Measurements from ENCODE around the gene TMEM121.

Gene TMEM121

DNA sequence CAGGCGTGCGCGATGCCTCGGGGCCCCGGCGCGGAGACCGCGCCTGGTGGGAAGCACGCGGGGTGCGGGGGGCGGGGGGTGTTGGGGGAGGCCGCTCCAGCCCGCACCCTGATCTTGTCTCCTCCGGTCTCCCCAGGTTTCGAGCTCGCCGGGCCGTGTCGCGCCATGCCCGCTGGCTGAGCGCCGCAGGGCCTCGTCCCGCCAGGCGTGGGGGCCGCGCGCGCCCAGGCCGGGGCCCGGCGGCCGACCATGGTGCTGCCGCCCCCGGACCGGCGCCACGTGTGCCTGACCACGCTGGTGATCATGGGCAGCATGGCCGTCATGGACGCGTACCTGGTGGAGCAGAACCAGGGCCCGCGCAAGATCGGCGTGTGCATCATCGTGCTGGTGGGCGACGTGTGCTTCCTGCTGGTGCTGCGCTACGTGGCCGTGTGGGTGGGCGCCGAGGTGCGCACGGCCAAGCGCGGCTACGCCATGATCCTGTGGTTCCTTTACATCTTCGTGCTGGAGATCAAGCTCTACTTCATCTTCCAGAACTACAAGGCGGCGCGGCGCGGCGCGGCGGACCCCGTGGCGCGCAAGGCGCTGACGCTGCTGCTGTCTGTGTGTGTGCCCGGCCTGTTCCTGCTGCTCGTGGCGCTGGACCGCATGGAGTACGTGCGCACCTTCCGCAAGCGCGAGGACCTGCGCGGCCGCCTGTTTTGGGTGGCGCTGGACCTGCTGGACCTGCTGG lies 2.4 kb downstream of the TMEM121 start:
- H3K4me1 ChIP-seq (ENCODE audit: control insufficient read depth, low read length): peaks cover 46% of the 10 kb centered on the region
- peak overlapping the region; percentile 70 for H3K4me3 ChIP-seq (ENCODE audit: low read length)
- no peaks in the 10 kb centered on the region for H3K36me3 ChIP-seq (ENCODE audit: control insufficient read depth, low read length)
- H3K79me2 ChIP-seq (ENCODE audit: control insufficient read depth, low read length): no peaks in the 10 kb centered on the region
- peak overlapping the region; percentile 85 for H3K4me2 ChIP-seq (ENCODE audit: low read length)
- no peaks in the 10 kb centered on the region for H4K20me1 ChIP-seq (ENCODE audit: control insufficient read depth, insufficient read depth, low read depth, low read length)
- H3K9me2 ChIP-seq (replicated peaks; ENCODE audit: control insufficient read depth, low read length): no peaks in the 10 kb centered on the region
- peaks cover 53% of the 10 kb centered on the region for H3K27me3 ChIP-seq (ENCODE audit: control insufficient read depth, low read length)
- peaks cover 6% of the 10 kb centered on the region; the same call in 1 of the 2 replicates for H3F3A ChIP-seq (ENCODE audit: control insufficient read depth, insufficient read depth)
- no peak overlapping the region for H3K27ac ChIP-seq (ENCODE audit: low read depth, low read length)
- no peaks in the 10 kb centered on the region for H3K9me3 ChIP-seq (ENCODE audit: control insufficient read depth, insufficient read depth, low read length)
- TF ChIP-seq, protein P1, sequence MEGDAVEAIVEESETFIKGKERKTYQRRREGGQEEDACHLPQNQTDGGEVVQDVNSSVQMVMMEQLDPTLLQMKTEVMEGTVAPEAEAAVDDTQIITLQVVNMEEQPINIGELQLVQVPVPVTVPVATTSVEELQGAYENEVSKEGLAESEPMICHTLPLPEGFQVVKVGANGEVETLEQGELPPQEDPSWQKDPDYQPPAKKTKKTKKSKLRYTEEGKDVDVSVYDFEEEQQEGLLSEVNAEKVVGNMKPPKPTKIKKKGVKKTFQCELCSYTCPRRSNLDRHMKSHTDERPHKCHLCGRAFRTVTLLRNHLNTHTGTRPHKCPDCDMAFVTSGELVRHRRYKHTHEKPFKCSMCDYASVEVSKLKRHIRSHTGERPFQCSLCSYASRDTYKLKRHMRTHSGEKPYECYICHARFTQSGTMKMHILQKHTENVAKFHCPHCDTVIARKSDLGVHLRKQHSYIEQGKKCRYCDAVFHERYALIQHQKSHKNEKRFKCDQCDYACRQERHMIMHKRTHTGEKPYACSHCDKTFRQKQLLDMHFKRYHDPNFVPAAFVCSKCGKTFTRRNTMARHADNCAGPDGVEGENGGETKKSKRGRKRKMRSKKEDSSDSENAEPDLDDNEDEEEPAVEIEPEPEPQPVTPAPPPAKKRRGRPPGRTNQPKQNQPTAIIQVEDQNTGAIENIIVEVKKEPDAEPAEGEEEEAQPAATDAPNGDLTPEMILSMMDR (IDR thresholded peaks at IDR 0.05; ENCODE audit: low read depth, low read length, poor library complexity, severe bottlenecking): no peak
- no peak for TF ChIP-seq EZH2phosphoT487 (IDR thresholded peaks at IDR 0.05; ENCODE audit: borderline replicate concordance, low read length)

DNA sequence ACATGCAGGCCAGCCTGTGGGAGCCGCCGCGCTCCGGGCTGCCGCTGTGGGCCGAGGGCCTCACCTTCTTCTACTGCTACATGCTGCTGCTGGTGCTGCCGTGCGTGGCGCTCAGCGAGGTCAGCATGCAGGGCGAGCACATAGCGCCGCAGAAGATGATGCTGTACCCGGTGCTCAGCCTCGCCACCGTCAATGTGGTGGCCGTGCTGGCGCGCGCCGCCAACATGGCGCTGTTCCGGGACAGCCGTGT lies 2.9 kb downstream of the TMEM121 start:
- no peaks in the 10 kb centered on the region for H3K9me3 ChIP-seq (ENCODE audit: control insufficient read depth, insufficient read depth, low read length)
- H3K4me2 ChIP-seq (ENCODE audit: low read length): peak overlapping the region; percentile 85
- H3K36me3 ChIP-seq (ENCODE audit: control insufficient read depth, low read length): no peaks in the 10 kb centered on the region
- H3K27ac ChIP-seq (ENCODE audit: low read depth, low read length): no peak overlapping the region
- H3K27me3 ChIP-seq (ENCODE audit: control insufficient read depth, low read length): peaks cover 52% of the 10 kb centered on the region
- H3K9me2 ChIP-seq (replicated peaks; ENCODE audit: control insufficient read depth, low read length): no peaks in the 10 kb centered on the region
- peaks cover 4% of the 10 kb centered on the region; the same call in 1 of the 2 replicates for H3F3A ChIP-seq (ENCODE audit: control insufficient read depth, insufficient read depth)
- no peak for TF ChIP-seq EZH2phosphoT487 (IDR thresholded peaks at IDR 0.05; ENCODE audit: borderline replicate concordance, low read length)
- TF ChIP-seq, protein P1 (IDR thresholded peaks at IDR 0.05; ENCODE audit: low read depth, low read length, poor library complexity, severe bottlenecking): no peak
- no peaks in the 10 kb centered on the region for H4K20me1 ChIP-seq (ENCODE audit: control insufficient read depth, insufficient read depth, low read depth, low read length)
- H3K4me3 ChIP-seq (ENCODE audit: low read length): peak overlapping the region; percentile 70
- H3K4me1 ChIP-seq (ENCODE audit: control insufficient read depth, low read length): peaks cover 46% of the 10 kb centered on the region
- no peaks in the 10 kb centered on the region for H3K79me2 ChIP-seq (ENCODE audit: control insufficient read depth, low read length)

DNA sequence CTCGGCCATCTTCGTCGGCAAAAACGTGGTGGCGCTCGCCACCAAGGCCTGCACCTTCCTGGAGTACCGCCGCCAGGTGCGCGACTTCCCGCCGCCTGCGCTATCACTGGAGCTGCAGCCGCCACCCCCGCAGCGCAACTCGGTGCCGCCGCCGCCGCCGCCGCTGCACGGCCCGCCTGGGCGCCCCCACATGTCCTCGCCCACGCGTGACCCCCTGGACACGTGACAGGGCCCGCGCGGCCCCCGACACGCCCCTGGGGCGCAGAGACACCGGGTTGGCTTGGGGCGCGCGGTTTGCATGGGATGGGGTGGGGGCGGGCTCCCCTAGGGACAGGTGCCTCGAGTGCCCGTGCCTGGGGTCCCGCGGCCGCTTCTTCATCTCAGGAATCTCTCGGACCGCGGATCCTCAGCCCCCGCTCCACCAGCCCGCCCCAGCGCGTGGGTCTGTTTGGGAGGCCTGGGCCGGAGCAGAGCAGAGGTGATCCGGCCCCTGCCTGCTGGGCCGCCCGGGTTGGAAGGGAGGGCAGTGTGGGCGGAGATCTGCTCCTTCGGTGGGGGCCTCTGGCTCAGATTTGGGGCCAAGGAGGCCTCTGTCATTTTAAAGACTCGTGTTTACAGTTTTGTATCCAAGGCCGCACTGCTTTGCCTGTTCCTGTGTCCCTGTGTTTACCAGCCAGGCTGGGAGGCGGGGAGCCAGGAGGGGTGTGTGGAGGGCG lies 3.3 kb downstream of the TMEM121 start:
- peak overlapping the region; percentile 85 for H3K4me2 ChIP-seq (ENCODE audit: low read length)
- no peak for TF ChIP-seq EZH2phosphoT487 (IDR thresholded peaks at IDR 0.05; ENCODE audit: borderline replicate concordance, low read length)
- TF ChIP-seq, protein P1 (IDR thresholded peaks at IDR 0.05; ENCODE audit: low read depth, low read length, poor library complexity, severe bottlenecking): no peak
- no peaks in the 10 kb centered on the region for H3K9me3 ChIP-seq (ENCODE audit: control insufficient read depth, insufficient read depth, low read length)
- H3K4me3 ChIP-seq (ENCODE audit: low read length): peak overlapping the region; percentile 70
- no peak overlapping the region for H3K27ac ChIP-seq (ENCODE audit: low read depth, low read length)
- no peaks in the 10 kb centered on the region for H3F3A ChIP-seq (ENCODE audit: control insufficient read depth, insufficient read depth)
- no peaks in the 10 kb centered on the region for H3K9me2 ChIP-seq (replicated peaks; ENCODE audit: control insufficient read depth, low read length)
- H3K36me3 ChIP-seq (ENCODE audit: control insufficient read depth, low read length): no peaks in the 10 kb centered on the region
- no peaks in the 10 kb centered on the region for H4K20me1 ChIP-seq (ENCODE audit: control insufficient read depth, insufficient read depth, low read depth, low read length)
- peaks cover 47% of the 10 kb centered on the region for H3K27me3 ChIP-seq (ENCODE audit: control insufficient read depth, low read length)
- no peaks in the 10 kb centered on the region for H3K79me2 ChIP-seq (ENCODE audit: control insufficient read depth, low read length)
- H3K4me1 ChIP-seq (ENCODE audit: control insufficient read depth, low read length): peaks cover 46% of the 10 kb centered on the region
